ENCODE results near the gene HPCAL1.

Gene HPCAL1

DNA sequence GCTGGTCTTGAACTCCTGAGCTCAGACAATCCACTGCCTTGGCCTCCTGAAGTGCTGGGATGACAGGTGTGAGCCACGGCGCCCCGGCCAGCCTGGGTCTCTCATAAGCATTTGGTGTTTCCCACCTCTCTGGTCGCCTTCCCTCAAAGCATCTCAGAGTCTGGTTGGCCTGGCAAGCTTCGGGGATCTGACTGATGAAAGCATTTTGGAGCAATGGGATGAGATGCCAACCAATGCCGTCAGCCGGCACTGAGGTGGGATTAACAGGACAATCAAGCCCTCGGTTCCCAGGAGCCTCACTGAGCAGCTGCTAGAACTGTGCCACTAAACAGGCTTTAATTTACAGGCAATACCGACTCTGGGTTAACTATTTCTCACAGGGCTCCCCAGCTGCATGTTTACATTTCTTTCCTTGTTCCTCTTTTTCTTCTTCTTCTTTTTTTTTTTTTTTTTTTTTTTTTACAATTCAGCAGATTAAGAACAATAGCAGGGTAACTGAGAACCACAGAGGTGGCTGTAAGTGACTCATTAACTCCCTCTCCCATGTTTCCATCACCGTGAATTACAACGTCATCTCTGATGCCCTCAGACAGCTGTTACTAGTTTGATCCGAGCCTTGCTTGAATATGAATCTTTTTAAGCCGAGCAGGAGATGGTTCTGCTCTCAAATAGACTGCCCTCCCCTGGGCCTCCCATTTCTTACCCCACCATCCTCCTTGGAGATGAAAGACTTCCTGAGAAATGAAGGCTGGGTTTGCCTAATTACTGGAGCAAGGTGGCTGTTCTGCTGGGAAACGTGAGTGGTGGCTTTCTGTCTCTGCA, 107.5 kb downstream of the HPCAL1 start:
- DNase-seq: no peak

- no peak for DNase-seq
Measured at GRCh38 chr2:10410823-10411437, 108.2 kb downstream of the HPCAL1 start.

DNA sequence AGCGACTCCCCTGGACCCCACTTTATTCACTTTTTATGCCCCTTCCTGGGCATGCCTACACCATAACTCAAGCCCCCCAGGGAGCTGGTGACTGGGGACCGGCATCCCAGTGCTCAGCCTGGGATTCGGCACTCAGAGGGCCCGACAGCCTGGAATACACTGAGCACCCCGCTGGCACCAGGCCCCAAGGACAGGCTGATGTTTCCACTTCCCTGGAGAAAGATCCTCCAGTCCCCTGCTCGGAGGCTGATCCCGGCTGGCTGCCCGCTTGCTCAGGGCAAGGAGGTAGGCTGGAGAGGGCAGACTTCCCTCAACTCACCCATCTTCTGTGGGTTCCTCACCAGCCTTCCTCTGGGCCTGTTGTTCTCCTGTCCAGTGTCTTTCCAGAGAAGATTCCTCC, 108.9 kb downstream of the HPCAL1 start:
- no peak for DNase-seq

DNA sequence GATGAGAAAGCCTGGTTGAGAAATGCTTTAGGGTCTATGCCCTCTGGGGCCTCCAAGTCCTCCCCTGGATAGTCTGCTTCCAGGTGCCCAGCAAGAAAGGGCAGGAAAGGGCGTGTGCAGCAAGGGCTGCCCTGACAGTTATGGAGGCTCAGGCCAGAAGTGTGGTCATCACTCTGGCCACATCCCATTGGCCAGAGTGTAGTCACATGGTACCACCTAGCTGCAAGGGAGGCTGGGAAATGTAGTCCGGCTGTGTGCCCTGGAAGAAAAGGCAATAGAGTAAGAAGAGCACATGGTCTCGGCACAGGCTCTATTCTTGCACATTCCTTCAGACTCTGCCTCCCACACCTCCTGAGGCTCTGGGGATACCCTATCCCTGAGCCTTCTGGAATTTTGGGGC, 109.7 kb downstream of the HPCAL1 start:
- peak; percentile 15 for DNase-seq

DNA sequence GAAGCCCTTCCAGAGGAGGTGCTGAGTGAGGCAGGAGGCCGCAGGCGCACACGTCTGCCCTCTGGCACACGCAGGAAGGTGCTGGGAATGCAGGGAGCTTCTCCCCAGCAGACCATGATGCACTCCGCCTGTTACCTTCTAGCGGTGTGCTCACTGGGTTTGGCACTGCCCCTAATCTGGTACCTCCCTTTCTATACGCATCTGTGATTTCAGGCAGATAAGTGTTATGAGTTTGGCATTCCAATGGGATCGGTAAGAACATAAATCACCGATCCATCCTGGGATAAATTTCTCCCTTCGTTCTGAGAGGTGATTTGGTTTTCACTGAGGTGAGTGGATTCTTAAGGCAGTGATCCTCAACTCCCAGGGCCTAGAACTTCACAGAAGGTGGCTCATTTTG, 110.8 kb downstream of the HPCAL1 start:
- no peak for DNase-seq

DNA sequence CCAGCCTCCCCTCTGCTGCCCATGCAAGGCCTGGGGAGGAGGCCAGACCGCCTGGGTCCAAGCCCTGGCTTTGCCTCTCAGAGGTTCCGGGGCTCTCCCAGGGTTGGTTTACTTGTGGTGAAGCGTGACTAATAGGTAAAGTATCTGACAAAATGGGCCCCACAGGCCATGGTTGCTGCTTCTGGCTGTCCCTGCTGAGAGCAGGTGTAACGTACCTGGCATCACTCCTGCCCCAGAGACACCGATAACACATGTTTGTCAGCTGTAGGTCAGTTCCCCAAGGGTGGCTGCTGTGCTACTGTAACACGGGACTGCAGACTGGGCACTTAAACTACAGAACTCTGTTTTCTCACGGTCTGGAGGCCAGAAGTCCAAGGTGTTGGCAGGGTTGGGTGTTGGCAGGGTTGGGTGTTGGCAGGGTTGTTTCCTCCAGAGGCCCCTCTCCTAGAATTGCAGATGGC, 111.3 kb downstream of the HPCAL1 start:
- no peak for DNase-seq

DNA sequence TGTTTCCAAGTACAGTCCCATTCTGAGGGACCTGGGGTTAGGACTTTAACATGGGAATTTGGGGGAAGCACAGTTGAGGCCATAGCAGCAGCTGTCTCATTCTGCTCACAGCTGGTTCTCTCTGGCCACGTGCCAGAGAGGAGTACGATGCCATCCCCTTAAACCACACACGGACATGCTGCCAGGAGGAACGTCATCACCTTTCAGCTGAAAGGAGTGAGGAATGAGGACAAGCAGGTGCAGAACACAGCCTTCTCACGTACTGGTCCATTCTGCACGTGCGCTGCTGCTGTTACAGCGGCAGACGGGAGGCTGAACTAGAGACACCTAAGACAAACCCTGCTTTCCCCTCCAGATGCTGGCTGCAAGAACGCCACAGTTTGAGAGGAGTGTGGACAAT, 111.9 kb downstream of the HPCAL1 start:
- DNase-seq: no peak

DNA sequence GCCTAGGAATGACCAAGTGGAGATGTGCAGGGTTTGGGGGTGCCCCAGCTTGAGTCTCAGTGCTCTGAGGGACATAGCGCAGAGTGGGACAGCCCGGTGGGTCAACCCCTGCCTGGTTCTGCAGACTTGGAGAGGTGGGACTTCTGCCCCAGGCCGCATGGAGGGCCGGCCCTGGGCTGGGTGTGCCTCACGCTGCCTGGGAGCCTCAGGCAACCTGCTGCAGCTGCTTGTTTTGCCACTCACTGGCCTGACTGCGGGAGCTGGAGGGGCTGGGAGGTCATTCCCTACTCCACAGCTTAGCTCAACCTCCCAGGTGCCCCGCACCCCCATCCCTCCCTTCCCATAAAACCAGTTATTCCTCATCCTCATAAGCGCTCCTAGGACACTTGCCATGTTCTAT, 112.3 kb downstream of the HPCAL1 start:
- DNase-seq: no peak

DNA sequence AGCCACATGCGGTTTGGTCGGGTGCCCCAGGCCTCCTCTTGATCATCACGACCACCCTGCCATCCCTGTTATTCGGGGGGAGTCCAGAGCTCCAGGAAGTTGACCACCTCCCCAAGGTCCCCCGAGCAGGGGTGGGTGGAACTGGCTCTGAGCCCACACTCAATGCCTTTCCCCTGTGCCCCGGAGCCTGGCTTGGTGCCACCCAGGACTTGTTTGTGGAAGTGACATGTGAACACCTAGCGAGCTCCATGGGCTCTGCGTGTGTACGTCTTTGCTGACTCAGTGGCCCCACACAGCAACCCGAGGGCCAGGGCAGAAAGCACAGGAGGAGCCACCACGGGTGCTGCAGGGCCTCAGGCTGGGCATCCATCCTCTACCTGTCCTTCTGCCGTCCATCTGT, 112.9 kb downstream of the HPCAL1 start:
- DNase-seq: no peak

DNA sequence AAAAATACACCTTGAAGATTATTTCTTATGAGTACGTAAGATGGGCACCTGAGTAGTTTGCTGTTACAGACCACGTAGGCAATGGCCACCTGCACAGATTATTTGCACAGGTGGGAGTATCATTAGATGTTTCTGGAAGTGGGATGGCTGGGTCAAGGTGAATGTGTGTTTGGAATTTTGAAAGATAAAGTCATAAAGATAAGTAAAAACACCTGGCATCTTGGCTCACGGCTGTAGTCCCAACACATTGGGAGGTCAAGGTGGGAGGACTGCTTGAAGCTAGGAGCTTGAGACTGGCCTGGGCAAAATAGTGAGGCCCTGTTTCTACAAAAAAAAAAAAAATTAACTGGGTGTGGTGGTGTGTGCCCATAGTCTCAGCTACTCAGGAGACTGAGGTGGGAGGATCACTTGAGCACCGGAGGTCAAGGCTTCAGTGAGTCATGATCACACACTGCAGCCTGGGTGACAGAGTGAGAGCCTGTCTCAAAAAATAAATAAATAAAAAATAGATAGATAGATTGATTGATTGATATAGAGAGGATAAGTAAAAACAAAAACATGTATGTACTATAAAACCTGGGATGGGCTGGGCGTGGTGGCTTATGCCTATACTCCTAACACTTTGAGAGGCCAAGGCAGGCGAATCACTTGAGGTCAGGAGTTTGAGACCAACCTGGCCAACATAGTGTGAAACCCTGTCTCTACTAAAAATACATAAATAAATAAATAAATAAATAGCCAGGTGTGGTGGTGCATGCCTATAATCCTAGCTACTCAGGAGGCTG, 115.0 kb downstream of the HPCAL1 start:
- no peak for DNase-seq

DNA sequence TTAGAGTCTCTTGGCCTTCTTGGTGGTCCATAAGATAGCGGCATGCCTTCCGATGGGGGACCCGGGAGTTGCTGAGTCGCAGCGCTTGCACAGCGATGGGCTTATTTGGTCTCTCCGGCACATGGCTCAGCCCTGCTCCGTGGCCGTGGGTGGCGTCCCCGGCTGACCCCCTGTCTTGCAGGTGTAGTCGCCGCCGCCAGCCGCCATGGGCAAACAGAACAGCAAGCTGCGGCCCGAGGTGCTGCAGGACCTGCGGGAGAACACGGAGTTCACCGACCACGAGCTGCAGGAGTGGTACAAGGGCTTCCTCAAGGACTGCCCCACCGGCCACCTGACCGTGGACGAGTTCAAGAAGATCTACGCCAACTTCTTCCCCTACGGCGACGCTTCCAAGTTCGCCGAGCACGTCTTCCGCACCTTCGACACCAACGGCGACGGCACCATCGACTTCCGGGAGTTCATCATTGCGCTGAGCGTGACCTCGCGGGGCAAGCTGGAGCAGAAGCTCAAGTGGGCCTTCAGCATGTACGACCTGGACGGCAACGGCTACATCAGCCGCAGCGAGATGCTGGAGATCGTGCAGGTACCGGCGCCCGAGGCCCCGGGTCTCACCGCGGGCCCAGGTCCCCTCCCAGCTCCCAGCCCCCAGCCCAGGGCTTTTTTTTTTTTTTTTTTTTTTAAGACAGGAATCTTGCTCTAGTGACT, 117.0 kb downstream of the HPCAL1 start:
- no peak for DNase-seq

GRCh38 chr2:10422251-10422650, 119.5 kb downstream of the HPCAL1 start:
- no peak for DNase-seq

- no peak for DNase-seq
Measured at GRCh38 chr2:10422732-10423399, 120.2 kb downstream of the HPCAL1 start.

DNA sequence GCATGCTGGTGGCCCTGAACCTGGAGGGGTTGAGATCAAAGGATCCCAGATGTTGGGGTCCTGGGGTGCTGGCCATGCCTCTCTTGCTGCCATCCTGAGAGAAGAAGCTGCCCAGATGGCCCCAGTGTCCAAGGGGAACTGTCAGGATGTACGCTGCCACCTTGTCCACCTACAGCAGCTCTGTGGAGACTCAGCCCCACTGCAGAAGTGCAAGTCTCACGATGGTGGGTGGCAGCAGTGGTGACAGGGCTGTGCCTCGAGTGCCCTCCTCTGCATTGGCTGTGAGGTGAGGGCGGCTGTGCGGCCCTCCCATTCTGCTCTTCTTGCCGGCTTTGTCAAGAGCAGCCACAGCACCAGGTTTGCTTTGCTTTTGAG, 120.7 kb downstream of the HPCAL1 start:
- DNase-seq: no peak

DNA sequence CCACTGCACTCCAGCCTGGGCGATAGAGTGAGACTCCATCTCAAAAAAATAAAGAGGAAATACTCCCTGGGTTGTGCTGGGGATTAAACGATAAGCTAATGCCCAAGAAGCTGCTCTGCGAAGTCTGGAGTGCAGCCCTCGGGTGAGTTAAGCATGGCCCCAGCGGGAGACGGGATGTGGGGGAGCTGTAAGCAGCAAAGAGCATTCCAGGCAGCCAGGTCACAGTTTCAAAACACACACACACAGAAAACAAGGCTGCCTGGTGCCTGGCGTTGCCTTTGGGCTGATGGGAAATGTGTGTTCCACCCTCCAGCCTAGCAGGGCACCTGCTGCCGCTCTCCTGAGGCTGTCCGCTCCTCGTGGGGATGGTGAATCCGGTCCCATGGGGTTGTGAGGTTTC, 121.3 kb downstream of the HPCAL1 start:
- DNase-seq: no peak

GRCh38 chr2:10424916-10425505, 122.3 kb downstream of the HPCAL1 start:
- no peak for DNase-seq

DNA sequence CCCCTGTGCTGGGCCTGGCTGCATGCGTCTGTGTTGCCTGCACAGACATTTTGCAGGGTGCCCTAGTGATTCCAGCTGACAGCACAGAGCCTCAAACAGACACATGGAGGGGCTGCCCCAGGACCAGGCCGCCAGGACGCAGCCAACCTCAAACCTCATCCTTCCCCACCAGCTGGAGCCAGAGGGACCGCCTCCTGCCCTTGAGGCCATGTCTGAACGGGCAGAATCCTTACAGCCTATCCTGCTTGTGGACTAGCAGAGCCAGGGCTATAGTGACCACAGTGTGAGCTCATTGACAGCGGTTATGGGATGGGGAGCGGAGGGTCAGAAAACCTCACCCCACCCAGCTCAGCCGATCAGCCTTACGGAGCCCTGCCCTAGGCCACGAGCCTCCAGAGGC, 123.0 kb downstream of the HPCAL1 start:
- no peak for DNase-seq

DNA sequence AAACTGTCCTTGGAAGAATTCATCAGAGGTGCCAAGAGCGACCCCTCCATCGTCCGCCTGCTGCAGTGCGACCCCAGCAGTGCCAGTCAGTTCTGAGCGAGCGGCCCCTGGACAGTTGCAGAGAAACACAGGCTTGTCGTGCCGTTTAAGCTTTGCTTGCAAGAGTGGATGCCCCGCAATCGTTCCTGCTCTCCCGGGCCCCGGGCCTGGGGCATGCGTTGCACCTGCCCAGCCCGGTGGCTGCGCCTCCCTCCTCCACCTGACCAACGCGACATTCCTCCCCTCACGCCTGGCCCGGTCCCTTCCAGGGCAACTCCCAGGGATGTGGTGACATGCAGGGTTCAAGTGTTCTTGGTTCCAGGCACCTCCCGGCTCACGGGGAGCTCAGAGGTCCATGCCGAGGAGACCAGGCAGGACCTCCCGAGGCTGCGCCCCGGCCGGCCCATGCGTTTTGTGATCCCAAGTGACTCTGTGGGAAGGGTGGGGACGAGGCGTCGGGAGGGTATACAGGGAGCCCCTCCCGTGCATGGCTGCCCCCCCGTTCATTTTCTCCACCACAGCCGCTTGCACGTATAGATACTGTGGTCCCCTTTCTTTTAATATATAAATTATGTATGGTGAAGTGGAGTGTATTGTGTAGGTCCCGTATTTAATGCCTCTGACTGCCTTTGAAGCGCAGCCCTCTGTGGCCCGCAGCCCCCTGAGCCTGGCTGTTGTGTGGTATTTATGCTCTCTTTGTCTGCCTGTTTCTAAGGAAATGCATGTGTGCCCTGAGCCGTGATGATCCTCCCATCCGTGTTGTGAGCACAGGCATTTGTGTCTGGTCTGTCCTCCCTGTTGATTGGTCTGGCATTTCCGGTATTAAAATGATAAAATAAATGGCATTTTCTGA, 124.3 kb downstream of the HPCAL1 start:
- DNase-seq: no peak

- no peak for DNase-seq
Measured at GRCh38 chr2:10427618-10427949, 124.9 kb downstream of the HPCAL1 start.

- DNase-seq: no peak
Measured at GRCh38 chr2:10428355-10428754, 125.7 kb downstream of the HPCAL1 start.

- DNase-seq: no peak
Measured at GRCh38 chr2:10428924-10429323, 126.2 kb downstream of the HPCAL1 start.
